ENCODE measurements around the gene MAGI2. TPM values are rescaled to one million over a fixed set of nuclear protein-coding genes. Genes with fewer than 3 reads are reported as not detected.

MAGI2 gene
- total and polyA plus RNA-seq, 2 of the 13 experiments (the other 11 are each of a cell fraction or from before 2014, with no cell fraction given): 1.5 to 3.8 TPM

GRCh38 chr7:78171398-78171797 lies 1282.1 kb downstream of the MAGI2 start:
- H3K79me2 ChIP-seq (ENCODE audit: insufficient read depth, low read length): no peaks in the 10 kb centered on the region
- intact Hi-C loops (cut with micrococcal nuclease; ENCODE audit: unreplicated experiment) (no loop called here), in situ Hi-C loops (cut with HindIII; ENCODE audit: extremely low pct_ligation_motif_present, low pct_unique_long_range_greater_than_20kb) (no loop called here)
- H3K36me3 ChIP-seq (replicated peaks in 1 of 2; ENCODE audit: control insufficient read depth in 1 of 2, insufficient read depth in 2 of 2, low read length in 2 of 2): no peaks in the 10 kb centered on the region
- ChIA-PET CTCF (ENCODE audit: low intra/inter-chr PET ratio, low total read pairs) (no interaction called here), POLR2A (no interaction called here)
- no peak overlapping the region for H3K9ac ChIP-seq (ENCODE audit: insufficient read depth, low read depth, low read length)
- no peak overlapping the region for H3K4me3 ChIP-seq (replicated peaks in 1 of 3; ENCODE audit: insufficient read depth in 1 of 3, low read depth in 2 of 3, low read length in 3 of 3)
- BruUV-seq (replicated peaks): no TSS peak
- no peak overlapping the region for H2AFZ ChIP-seq (ENCODE audit: low read length)
- TF ChIP-seq NFAT5 (CRISPR knock-in tag; IDR thresholded peaks at IDR 0.05): no peak
- TF ChIP-seq RARG (CRISPR knock-in tag; IDR thresholded peaks at IDR 0.05; ENCODE audit: low read depth): no peak
- no peak for TF ChIP-seq RFX3 (CRISPR knock-in tag; IDR thresholded peaks at IDR 0.05)
- TF ChIP-seq SMAD3 (CRISPR knock-in tag; IDR thresholded peaks at IDR 0.05): no peak
- no peak for TF ChIP-seq AHDC1 (CRISPR knock-in tag; IDR thresholded peaks at IDR 0.05; ENCODE audit: borderline replicate concordance)
- TF ChIP-seq MATR3 (CRISPR knock-in tag; IDR thresholded peaks at IDR 0.05): no peak
- FAIRE-seq: no peak
- no peaks in the 10 kb centered on the region for H3K4me1 ChIP-seq (ENCODE audit: insufficient read depth, low read length)
- no peak overlapping the region for H3K4me2 ChIP-seq (ENCODE audit: low read depth, low read length)
- ATAC-seq: no peak
- no peak overlapping the region for H3K27ac ChIP-seq (ENCODE audit: extremely low read length, insufficient read depth, low read length)
- H4K20me1 ChIP-seq (ENCODE audit: insufficient read depth, low read length): no peaks in the 10 kb centered on the region
- 0 out of 5 replicates have a peak, but pooled peaks cover 0 to 3% of the 10 kb centered on the region in 2 experiments for H3K27me3 ChIP-seq (ENCODE audit: control insufficient read depth in 1 of 2, insufficient read depth in 2 of 2, low read length in 2 of 2)
- 33% methylated on average over 2 of the region's 2 CpGs for WGBS (ENCODE audit: low lambda C conversion rate)
- DNase-seq (ENCODE audit: low spot score): no peak
- H3K9me3 ChIP-seq (ENCODE audit: low read length): no peaks in the 10 kb centered on the region
